Anterior cingulate cortex (tissue), 58 donors: ENCODE measurements around the gene SORL1.

Experiments
- DNase-seq, 58 donors: peaks; one replicate each; lab custom pipeline; 2025; lab: John Stamatoyannopoulos, UW

The SORL1 gene

DNA sequence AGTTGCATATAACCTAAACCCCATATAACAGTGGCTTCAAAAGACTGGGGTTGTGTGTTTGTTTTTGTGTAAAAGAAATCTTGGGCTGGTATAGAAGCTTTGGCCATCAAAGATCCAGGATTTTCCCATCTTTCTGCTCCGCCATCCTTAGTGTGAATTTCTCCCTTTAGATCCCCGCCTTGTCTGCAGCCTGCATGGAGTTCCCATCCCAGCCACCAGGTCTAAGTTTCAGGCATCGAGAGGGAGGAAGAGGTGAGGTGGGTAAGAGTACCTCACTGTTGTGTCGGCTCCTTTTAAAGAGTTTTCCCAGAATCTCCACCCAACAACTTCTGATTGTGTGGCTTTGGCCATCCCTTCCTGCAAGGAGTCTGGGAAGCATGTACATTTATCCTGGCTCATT, 196.2 kb downstream of the SORL1 start:
- no peak for DNase-seq

DNA sequence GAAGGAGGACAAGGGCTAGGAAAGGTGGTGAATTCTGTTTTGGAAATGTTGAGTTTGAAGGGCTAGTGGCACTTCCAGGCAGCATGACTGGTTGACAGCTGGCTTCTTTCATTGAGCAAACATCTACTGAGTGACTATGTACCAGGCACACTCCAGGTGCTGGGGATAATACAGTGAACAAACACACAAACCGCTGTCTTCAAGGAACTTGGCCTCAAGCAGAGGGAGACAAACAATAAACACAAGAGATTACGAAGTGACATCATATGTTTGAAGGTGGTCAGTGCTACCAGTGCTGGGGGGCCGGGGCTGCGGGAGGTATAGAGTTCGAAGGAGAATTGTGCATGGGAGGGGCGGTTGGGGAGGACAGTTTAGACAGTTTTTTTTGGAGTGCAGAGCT, 197.7 kb downstream of the SORL1 start:
- no peak for DNase-seq

DNA sequence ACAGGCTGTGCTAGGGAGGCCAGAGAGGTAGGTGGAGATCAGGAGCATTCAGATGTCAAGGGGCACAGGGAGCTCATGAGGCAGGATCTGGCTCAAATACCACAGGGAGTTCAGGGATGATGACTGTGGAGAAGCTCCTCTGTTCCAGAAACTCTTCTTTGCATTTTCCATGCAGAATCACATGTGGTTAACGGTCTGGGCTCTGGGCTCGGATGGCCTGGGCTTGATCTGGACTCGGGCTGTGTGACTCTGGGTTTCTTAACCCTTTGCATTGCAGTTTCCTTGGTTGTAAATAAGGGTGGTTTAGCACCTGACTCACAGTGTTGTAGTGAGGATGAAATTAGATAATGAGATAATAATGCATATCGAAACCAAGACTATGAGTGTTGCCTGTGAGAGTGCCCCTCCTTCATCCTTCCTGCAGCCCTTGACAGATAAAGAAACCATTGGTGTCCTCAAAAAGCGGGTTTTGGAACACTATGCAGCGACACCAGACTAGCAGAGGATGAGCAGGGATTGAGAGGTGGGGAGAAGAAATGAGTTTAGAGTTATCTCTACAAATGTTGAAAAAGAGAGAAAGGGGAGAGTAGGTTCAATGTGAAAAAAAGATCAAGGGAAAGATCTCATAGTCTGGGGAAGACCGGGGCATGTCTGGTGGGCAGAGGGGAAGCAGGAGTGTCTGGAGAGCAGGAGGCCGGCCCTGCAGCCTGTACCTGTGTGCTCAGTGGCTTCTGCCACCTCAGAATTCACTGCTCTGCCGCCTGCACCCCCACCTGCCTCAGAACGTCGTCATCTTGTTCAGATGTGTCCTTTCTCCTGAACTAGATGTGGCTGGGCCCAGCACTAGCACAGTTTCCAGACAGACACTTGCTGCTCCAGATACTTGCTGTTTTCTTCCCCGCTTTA, 198.5 kb downstream of the SORL1 start:
- DNase-seq: no peak

DNA sequence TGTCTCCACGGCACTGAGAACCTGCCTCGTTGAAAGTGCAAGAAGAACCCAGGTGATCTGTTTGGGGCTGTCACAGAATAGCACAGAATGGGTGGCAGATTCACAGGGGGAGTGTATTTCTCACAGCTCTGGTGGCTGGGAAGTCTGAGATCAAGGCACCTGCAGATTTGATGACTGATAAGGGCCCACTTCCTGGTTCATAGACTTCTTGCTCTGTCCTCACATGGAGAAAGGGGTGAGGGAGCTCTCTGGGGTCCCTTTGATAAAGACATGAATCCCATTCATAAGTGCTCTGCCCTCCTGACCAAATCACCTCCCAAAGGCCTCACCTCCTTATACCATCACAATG, 199.1 kb downstream of the SORL1 start:
- DNase-seq: no peak

DNA sequence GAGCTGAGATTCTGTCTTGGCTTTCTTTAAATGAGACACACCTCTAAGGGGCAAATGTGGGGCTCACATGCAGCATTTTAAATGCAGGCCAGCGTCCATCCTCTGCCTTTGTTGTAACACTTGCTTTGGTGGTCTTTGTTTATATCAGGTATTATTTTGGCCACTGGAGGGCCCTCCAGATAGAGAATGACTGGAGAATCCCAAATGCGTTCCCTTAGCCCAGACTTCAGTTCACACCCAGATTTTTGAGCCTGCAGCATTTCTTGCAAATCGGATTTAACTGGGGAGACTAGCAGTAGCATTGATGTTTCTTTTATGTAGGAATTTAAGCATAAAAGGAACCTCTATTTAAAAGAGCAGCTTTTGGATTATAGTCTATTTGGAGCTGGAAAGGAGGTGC, 200.9 kb downstream of the SORL1 start:
- peak in 5 of 58 donors; percentile 10 to 55 (median 35) for DNase-seq

DNA sequence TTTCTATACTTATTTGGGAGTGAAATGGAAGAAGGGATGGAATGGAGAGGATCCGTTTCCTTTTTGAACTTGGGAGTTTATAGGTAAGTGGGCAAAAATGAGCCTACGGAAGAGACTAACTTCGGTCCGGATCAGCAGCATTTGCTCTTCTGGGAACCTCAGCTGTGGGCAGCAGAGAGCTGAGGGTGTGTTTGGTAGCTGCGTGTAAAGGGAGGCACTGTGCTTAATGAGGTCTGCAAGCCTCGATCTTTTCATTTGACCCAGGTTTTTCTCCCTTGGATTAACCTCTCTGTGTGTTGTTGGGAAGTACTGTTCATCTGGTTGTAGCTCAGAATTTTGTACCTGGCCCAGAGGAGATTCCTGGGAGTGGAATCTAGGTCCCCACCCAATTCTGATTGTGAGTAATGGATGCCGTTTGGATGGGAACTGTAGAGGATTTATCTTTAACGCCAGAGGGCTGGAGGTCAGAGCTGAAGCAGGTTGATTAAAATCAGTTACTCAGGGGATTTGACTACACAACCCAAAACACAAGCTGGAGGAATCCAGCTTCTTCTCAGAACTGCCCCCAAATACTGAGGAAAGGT, 202.2 kb downstream of the SORL1 start:
- DNase-seq: no peak

DNA sequence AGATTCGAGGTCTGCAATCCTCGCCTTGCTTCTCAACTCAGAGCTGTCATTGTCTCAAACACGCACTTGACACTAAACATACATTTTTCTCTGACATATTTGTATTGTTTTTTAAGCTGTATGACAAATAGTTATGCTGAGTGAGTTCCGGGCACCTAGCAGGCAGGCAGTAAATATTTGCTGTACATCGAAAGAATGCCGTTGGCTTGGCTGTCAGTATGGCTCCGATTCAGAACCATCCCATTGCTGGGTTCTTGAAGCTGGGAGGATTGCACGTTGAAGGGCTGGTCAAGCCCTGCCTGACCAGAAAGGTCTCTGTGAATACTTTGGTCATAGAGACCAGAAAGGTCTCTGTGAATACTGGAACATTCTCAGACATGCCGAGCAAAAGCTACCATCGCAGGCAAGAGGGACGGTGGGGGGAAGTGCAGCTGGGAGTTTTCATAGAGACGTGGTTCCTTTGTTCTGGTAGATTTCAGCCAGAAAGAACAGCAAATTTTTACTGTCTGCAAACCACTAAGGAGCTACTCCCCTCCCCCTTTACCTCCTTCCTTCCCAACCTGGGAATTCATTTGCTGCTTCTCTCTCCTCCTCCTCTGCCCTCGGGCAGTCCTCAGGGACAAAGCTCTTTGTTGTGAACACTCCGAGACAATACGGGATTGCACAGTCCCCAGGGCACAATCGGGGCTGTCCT, 202.9 kb downstream of the SORL1 start:
- DNase-seq: peak in 3 of 58 donors; percentile 13 to 66 (median 50)

DNA sequence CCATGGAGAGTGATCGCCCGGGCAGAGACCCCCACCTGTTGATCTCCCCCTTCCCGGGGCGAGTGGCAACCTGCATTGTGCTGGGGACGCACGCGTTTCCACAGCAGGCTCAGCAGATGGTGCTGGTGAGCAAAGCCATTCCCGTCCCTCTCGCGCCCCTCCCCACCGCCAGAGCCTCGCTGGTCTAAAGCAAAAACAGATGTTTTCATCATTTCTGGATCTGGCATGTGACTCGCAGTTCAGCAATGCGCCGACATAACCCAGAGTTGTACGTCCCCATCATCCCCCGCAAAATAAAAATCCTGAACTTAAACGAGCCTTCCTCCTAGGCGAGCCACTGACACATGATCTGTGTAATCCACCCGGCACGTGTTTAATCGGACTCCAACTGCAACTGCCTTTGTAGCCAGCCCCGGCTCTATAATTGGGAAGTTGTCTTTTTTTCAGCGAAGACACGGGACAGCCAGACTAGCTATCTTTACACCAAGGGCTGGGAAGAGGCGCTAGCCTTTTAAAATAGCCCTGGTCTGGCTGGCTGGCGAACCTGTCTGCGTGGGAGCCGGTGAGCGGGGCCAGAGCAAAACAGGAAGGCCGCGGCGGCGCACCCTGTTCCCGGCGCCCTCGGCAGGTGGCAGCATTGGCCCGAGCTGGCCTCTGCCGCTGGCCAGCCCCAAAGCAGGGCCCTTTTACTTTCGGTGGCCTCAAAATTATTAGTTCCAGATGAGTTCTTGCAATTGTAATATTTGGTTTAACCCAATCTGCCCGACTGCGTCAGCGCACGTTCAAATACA, 203.6 kb downstream of the SORL1 start:
- DNase-seq: peak; percentile 38 to 97 (median 87)

DNA sequence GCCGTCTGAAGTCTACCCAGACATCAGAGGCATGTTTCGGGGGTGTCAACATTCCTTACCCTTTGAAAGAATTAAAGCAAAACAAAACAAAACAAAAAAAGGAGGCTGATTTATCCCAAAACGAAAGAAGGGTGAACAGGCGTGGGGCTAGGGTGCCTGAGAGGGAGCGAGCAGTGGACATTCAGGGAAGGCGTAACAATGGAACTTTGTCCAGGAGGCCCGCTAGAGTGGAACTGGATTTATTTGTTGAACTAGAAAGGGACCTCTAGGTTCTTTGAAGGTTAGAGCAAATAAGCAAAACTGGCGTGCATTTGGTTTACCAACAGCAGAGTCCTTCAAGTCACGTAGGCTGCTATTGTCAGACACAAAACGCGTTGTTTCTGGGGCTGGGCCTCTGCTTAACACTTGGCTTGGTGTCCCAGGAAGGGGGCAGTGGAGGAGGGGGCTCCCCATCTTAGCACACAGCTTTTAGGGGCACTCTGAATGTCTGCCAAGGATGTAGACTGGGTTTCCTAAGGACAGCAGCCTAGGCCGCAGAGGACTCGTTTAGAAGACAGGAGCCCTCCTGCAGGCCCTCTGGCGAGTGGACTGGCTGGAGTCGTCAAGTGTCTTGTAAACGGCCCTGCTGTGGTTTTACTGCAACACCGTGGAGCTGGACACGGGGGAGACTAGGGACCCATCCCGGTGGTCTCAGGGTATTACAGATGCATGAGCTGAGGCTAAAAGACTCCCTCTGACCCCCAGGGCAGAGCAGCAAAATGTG, 204.4 kb downstream of the SORL1 start:
- DNase-seq: peak in 10 of 58 donors; percentile 15 to 65 (median 47)

DNA sequence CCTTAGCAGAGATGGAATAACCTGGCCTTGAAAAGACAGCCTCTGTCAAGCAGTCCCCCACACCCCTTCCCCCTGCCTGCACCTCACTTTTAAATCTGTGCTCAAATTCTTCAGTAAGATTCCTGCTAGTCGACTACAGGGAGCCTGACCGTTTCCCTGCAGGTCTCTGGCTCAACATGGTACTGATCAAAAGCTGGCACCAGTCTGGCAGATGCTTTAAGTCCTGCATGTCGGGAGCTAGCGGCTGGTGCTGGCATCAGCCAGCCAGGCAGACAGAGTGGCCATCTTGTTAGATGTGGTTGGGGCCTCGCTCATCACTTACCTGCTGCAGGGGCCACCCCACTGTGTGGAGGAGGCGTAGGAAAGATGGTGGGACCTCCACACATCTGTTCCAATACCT, 205.0 kb downstream of the SORL1 start:
- peak in 1 of 58 donors; percentile 17 for DNase-seq

DNA sequence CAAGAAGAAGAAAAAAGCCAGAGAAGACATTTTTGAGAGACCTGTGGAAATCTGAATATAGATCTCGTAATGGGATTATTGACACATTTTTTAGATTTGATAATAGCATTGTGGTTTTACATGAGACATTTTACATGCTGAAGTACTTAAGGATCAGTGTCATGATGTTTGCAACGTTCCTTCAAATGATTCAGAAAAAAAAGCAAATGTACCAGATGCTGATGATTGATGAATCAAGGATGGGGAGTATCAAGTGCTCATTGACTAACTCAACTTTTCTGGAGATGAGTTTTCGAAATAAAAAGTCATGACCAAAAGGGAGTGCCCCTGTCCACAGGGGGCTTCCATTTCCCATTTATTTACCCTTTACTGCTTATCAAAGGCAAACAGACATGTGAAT, 207.7 kb downstream of the SORL1 start:
- DNase-seq: no peak

DNA sequence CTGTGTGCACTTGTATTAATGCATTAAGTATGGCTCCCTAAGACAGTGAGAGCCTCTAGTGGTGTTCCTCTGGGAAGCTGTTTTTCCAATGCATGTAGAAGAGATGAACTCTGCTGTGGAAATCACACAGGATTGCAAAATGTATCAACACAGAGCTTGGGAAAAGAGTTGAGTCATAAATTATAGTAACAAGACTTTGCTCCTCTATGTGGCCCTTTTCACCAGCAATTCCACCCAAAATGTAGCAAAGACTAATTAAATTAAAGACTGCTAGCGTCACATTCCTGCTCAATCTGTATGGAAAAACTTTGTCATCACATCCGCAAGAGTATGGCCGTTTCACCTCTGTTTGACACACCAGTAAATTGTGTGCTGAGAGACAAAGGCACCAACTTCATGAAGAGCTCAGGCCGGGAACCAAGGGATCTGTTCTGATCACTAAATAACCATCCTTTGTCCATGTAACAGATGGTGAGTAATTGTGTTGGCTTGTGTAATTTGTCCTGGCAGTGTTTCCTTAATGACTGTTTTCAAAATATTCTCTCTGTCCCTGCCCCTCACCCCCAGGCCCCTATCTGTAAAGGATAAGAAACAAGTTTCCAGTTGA, 209.9 kb downstream of the SORL1 start:
- DNase-seq: no peak

DNA sequence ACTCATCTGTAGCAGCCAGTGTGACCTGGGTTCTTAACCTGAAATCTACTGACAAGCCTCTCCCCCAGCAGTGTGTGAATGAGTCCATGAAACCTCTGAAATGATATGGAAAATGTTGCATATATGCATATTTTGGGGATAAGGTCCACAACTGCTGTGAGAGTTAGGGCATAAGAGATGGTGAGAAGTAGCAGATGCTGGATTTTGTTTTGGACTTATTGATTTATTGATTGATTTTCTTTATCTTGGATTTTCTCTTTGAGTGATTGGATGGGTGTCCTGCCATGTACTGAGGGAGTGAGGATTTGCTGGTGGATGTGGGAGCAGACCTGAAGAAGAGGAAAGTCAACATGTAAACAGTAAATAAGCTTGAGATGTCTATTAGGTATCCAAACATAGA, 212.0 kb downstream of the SORL1 start:
- no peak for DNase-seq

DNA sequence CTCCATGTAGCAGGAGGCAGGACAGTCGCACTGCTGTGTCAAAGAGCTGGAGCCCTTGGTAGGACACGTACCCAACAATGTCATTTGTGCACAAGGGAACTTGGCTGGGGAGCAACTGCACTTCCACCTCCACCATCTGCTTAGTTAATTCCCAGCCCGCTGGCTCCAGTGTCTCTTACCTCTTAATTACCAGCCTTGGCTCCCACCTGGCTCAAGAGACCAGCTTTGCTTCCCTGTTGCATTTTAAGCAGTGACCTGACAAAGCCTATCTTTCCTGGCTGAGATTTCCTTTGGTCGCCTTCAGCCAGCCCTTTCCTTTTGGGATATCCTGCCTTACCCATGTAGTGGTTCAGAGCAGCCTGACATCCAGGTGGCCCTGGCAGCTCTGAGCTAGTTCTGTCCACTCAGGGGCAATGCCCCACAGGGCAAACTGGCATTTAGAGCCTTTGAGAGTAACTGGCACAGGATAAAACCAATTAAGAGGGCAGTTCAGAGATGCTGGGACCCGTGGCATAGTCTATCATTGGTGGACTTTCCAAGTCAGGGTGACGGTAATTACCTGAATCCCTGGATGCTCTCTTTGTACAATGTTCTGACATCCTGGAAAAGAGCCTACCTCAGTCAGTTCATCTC, 213.2 kb downstream of the SORL1 start:
- DNase-seq: no peak

DNA sequence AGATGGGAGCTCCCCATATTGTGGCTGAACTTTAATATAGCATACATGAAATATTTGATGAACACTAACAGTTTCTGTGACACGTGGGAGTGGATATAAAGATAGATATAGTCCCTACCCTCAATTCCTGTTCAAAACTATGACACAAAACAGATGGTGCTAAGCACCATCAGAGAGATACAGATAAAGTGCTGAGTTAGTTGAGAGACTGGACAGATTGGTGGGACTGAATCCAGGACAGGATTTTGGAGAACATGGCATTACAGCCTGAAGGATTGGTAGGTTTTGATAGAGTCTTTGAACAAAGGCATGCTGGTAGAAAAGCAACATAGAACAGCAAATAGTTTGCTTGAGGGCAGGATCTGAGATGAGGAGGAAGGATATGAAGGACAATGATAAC, 215.7 kb downstream of the SORL1 start:
- DNase-seq: peak in 1 of 58 donors; percentile 19

DNA sequence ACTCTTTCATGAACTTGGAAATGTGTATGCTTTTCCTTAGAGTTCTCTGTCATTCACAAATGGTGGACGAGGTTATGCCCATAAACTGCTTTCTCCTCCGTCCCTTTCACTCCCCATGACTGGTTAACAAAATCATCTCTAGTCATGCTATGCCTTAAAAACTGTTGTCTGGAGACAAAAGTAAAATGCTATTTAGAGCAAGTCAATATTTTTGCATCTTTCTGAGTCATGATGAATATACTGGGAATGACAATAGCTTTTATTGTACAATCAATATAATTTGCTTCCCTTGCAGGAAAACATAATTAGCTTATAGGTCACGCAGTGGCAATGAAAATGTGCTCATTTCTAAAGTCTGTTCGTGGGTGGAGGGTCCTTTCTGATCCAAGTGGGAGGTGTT, 217.3 kb downstream of the SORL1 start:
- no peak for DNase-seq

DNA sequence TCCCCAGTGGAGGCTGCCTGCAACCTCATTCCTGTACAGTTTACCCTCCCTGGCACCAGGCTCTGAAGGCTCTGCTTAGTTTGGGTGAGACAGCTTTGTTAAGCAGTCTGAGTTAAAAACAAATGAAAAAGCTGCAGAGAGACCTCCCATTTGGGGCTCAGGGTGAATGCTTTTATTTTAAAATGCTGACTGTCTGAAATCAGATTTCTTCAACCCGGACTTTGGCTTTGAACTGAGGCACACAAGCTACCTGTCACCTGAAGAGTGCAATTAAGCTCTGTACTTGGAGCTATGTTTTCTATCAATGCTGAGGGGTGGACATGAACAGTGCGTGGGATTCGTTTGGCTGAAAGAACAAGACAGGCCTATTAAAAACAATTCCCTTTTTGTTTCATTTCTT, 218.2 kb downstream of the SORL1 start:
- DNase-seq: no peak

DNA sequence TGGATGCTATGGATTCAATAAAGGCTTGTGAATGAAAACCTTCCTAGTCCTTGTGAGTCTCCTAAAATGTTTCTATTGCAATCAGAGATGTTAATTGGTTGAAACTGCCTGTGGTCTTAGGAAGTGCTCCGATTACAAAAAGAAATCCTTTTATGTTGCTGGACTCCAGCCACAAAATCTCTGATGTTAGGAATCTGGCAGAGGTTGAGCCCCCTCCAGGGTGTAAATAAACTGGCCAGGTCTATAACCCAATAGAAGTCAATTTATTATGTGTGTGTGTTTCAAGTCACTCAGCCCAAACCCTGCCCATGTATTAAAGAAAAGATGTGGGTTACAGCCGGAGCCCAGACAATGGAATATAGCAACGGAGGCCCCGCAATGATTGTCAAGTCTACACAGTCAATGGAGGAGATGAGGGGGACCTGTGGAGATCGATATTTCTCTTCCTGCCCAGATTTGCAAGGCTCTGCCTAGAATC, 218.7 kb downstream of the SORL1 start:
- no peak for DNase-seq
